A549 treated with CORT108297 at 1 μM for 4 hours (cell line): ENCODE results near the gene RCAN1. TPM values are rescaled to one million over a fixed set of nuclear protein-coding genes. Genes with fewer than 3 reads are reported as not detected.

Experiments
- total RNA-seq: library from RNA; stranded (reverse); fragments of 200-300 nt; extraction: Qiagen RNA extraction; gene quantifications from 5 replicates; pipeline ENCODE4 v1.2.3, GENCODE V29; 2022

RCAN1 gene
- total RNA-seq, result 9.9 to 12.7 TPM (median 10.6 TPM) in 5 replicates

DNA sequence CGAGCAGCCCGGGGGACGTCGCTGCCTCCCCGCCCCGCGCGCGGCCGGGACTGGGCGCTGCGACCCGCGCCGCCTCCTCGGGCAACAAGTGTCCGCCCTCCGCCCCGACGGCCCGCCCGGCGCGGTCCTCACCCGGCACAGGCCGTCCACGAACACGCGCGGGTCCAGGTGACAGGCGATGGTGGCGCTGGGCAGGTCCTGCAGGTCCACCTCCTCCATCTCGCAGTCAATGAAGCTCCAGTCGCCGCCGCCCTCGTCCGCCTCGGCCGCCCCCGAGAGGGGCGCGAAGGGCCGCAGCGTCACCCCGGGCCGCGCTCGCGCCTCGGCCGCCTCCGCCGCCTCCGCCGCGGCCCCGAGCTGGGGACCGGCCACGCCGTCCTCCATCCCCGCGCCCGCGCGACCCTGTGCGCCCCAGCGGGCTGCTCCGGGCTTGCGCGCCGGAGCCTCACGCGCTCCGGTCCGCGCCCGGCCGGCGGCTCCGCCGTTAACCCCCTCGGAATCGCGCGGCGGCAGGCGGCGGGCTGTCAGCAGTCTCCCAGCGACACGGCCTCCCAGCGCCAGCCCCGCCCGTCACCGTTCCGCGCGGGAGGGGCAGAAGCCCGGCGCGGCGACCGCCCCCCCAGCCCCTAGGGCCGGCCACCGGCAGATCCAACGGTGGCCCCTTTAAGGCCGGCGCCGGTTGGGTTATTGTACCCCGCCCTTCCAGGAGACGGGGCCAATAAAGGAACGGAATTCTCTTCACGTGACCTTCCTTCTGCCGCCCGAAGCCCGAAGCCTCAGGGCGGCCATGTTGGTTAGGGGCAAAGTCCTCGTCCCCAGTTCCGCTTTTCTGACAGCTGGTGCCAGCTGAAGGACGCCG is at the start of gene RCAN1:
Gene RCAN1 (minus strand): TSS at position 486 of the 859 bp plus-strand sequence. CDS start 102 bp downstream, at position 384.

DNA sequence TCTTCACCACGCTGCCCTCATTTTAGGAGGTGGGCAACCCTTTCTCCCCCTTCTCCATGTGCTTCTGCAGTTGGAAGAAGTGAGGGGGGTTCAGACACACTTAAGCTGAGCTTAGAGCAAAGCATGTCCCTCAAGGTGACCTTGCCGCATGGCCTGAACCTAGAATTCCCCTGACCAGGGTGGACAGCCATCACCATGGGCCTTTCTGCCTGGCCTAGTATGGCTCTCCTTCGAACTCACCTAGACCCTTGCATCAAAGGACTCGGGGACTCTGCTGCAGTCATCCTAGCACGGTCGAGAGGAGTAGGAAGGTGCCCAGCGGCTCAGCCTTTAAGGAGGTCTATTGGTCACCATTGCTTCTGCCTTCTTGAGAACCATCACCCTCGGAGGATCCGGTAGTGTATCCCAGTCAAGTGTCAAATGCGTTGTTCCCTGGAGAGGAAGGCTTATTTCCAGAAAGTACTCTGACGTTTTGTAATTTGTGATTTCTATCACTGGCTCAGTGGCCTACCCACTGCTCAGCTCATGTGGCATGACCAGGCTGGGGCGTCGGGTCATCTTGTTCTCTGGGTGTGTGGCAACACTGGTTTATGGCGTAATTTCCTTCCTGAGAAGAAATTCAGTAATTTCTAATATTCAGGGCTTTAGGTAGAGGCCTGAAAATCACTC is 103.0 kb downstream of the RCAN1 start, which contains the start of gene KCNE1:
Gene KCNE1 (minus strand): TSS at position 424 of the 669 bp plus-strand sequence. CDS start 62,576 bp downstream, outside the sequence.

Other genes with a start within 250 kb of the RCAN1 start
- gene SMIM11, start 239.6 kb downstream of the RCAN1 start, total RNA-seq, result 1.3 to 19.0 TPM (median 13.3 TPM) in 5 replicates
- gene SMIM34, start 191.2 kb downstream of the RCAN1 start, total RNA-seq, result not detected in 5 replicates
- 0.05 TPM in 1 of 5 replicates, not detected in the others for gene KCNE1, start 102.9 kb downstream of the RCAN1 start, total RNA-seq
- 0.03 to 0.07 TPM (median 0.05 TPM) in 5 replicates for gene CLIC6, start 53.9 kb upstream of the RCAN1 start, total RNA-seq